Suprapubic skin (tissue), 4 donors: ENCODE results near the gene BEST1. TPM values are rescaled to one million over a fixed set of nuclear protein-coding genes. Genes with fewer than 3 reads are reported as not detected.
A peak's percentile ranks its signal among the peaks of the same experiment; 100 is the strongest.

Source experiments
- DNase-seq, 2 donors: peaks; one replicate each; pipeline ENCODE4 v3.0.0-alpha.2; 2019; ENCODE audit warnings: low spot score in 2 of 2
- H3K27ac ChIP-seq: fragments of 200-600 bp; sonication (generic); one replicate; pipeline ENCODE4 v1.5.1; 2019
- H3K27me3 ChIP-seq: fragments of 200-600 bp; sonication (generic); one replicate; pipeline ENCODE4 v1.5.1; 2019
- H3K36me3 ChIP-seq: fragments of 200-600 bp; sonication (generic); one replicate; pipeline ENCODE4 v1.5.1; 2019
- H3K4me1 ChIP-seq: fragments of 200-600 bp; sonication (generic); one replicate; pipeline ENCODE4 v1.5.1; 2019
- H3K4me3 ChIP-seq: fragments of 200-600 bp; sonication (generic); one replicate; pipeline ENCODE4 v1.5.1; 2019; ENCODE audit warnings: mild to moderate bottlenecking
- H3K9me3 ChIP-seq: fragments of 200-600 bp; sonication (generic); one replicate; pipeline ENCODE4 v1.5.1; 2019
- CTCF ChIP-seq, 2 donors: fragments of 200-600 bp in 1 of 2; fragments of 450-650 bp in 1 of 2; sonication (generic) in 1 of 2; IDR thresholded peaks; one replicate each; pipeline ENCODE4 v1.5.1; 2016 to 2019; ENCODE audit warnings: antibody characterized with exemption in 2 of 2, mild to moderate bottlenecking in 1 of 2, moderate library complexity in 1 of 2
- EP300 ChIP-seq: sonication (generic); formaldehyde crosslinking; IDR thresholded peaks from one replicate; pipeline ENCODE4 v1.6.1; 2017; ENCODE audit warnings: antibody characterized with exemption
- POLR2A ChIP-seq, 2 donors: fragments of 450-650 bp; IDR thresholded peaks; one replicate each; pipeline ENCODE4 v1.6.1; 2017; ENCODE audit warnings: antibody characterized with exemption in 2 of 2, mild to moderate bottlenecking in 2 of 2, moderate library complexity in 2 of 2
- POLR2AphosphoS5 ChIP-seq, 3 donors: sonication (generic); formaldehyde crosslinking; IDR thresholded peaks; one replicate each; pipeline ENCODE4 v1.6.1; 2017; ENCODE audit warnings: antibody characterized with exemption in 3 of 3
- WGBS: methylation state at CpG from one replicate; pipeline ENCODE4 v1.1.5; 2018; 5-methylcytosine and 5-hydroxymethylcytosine counted together
- total RNA-seq, 4 donors: library from RNA; depleted of rRNA; stranded (reverse); fragments of >200 nt; gene quantifications; one replicate each; pipeline ENCODE4 v1.1.0, GENCODE V29; 2016

The BEST1 gene
- total RNA-seq, 4 donors from 2014 or later: 1.5 to 4.1 (median 2.5) TPM

- H3K9me3 ChIP-seq: no peaks in the 10 kb centered on the region
- no peaks in the 10 kb centered on the region for H3K36me3 ChIP-seq
- DNase-seq: no peak
- peaks cover 84% of the 10 kb centered on the region for H3K4me1 ChIP-seq
- H3K27ac ChIP-seq: peak overlapping the region; percentile 99
- peak overlapping the region; percentile 37 for H3K4me3 ChIP-seq
- H3K27me3 ChIP-seq: no peaks in the 10 kb centered on the region
- TF ChIP-seq POLR2A (IDR thresholded peaks at IDR 0.05): peak in 1 of 2 donors; percentile 16
- TF ChIP-seq POLR2AphosphoS5 (IDR thresholded peaks at IDR 0.05): peak; percentile 16 to 39 (median 31)
- no peak for TF ChIP-seq CTCF (IDR thresholded peaks at IDR 0.05)
- no peak for TF ChIP-seq EP300
- WGBS: 34% methylated on average over 11 of the region's 11 CpGs
Observed at GRCh38 chr11:61972672-61973475, 22.7 kb downstream of the BEST1 start.

- 45% methylated on average over 8 of the region's 10 CpGs for WGBS
- TF ChIP-seq POLR2AphosphoS5 (IDR thresholded peaks at IDR 0.05) (peak in 1 of 3 donors; percentile 23), EP300 (no peak)
- no peaks in the 10 kb centered on the region for H3K36me3 ChIP-seq
- peak in 1 of 2 donors; percentile 77 for DNase-seq
- peak overlapping the region; percentile 99 for H3K27ac ChIP-seq
- H3K4me1 ChIP-seq: peaks cover 85% of the 10 kb centered on the region
- H3K9me3 ChIP-seq: no peaks in the 10 kb centered on the region
- H3K4me3 ChIP-seq: peak overlapping the region; percentile 7
- H3K27me3 ChIP-seq: no peaks in the 10 kb centered on the region
Observed at GRCh38 chr11:61973476-61974162, 23.5 kb downstream of the BEST1 start.

- no peaks in the 10 kb centered on the region for H3K9me3 ChIP-seq
- no peaks in the 10 kb centered on the region for H3K36me3 ChIP-seq
- TF ChIP-seq POLR2A (IDR thresholded peaks at IDR 0.05): no peak
- peaks cover 77% of the 10 kb centered on the region for H3K4me1 ChIP-seq
- no peak overlapping the region for H3K27ac ChIP-seq
- no peak overlapping the region for H3K4me3 ChIP-seq
- 64% methylated on average over 14 of the region's 14 CpGs for WGBS
- no peaks in the 10 kb centered on the region for H3K27me3 ChIP-seq
- no peak for DNase-seq
Observed at GRCh38 chr11:61974766-61975631, 24.8 kb downstream of the BEST1 start.

- no peak for DNase-seq
- TF ChIP-seq POLR2A (IDR thresholded peaks at IDR 0.05) (no peak), CTCF (IDR thresholded peaks at IDR 0.05) (no peak), EP300 (no peak), POLR2AphosphoS5 (IDR thresholded peaks at IDR 0.05) (no peak)
- Histone ChIP-seq H3K9me3 (no peaks in the 10 kb centered on the region), H3K4me3 (no peak overlapping the region), H3K27me3 (no peaks in the 10 kb centered on the region), H3K27ac (no peak overlapping the region), H3K4me1 (peaks cover 71% of the 10 kb centered on the region), H3K36me3 (no peaks in the 10 kb centered on the region)
- 78% methylated on average over 15 of the region's 15 CpGs for WGBS
Observed at GRCh38 chr11:61975638-61976419, 25.7 kb downstream of the BEST1 start.

GRCh38 chr11:61976420-61976800 lies 26.3 kb downstream of the BEST1 start:
- Histone ChIP-seq H3K27ac (no peak overlapping the region), H3K4me3 (no peak overlapping the region), H3K27me3 (no peaks in the 10 kb centered on the region), H3K36me3 (no peaks in the 10 kb centered on the region), H3K4me1 (peaks cover 67% of the 10 kb centered on the region), H3K9me3 (no peaks in the 10 kb centered on the region)
- 85% methylated on average over 8 of the region's 8 CpGs for WGBS
- no peak for DNase-seq
- TF ChIP-seq POLR2AphosphoS5 (IDR thresholded peaks at IDR 0.05): no peak
- TF ChIP-seq CTCF (IDR thresholded peaks at IDR 0.05): no peak
- no peak for TF ChIP-seq EP300
- no peak for TF ChIP-seq POLR2A (IDR thresholded peaks at IDR 0.05)
